ENCODE results near the gene SIPA1L2.

The SIPA1L2 gene

DNA sequence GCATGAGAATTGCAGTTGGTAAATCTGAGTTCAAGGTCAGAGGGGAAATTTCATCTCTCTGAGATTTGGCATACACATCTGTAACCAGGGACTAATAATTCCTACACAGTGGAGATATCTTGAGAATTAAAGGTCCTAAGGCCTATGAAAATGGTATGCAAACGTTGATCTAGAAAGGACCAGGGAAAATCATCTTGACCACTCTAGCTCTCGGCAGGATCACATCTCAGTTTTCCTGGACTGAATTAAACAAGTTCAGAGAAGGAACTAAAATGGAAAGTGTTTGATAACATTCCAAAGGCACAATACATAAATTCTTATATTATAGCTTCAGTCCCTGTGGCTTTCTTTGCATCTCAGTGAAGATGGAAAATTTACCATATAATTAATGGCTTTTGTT lies 28.5 kb upstream of the SIPA1L2 start:
- CTCF ChIA-PET: no interaction called here
- DNase-seq (ENCODE audit: extremely low spot score): no peak
- POLR2A ChIA-PET: no interaction called here
- TF ChIP-seq HDGF (IDR thresholded peaks at IDR 0.05; ENCODE audit: borderline replicate concordance) (no peak), FOXA1 (IDR thresholded peaks at IDR 0.05) (no peak), TARDBP (IDR thresholded peaks at IDR 0.05) (no peak), ARNT (IDR thresholded peaks at IDR 0.05) (no peak), LEF1 (IDR thresholded peaks at IDR 0.05; ENCODE audit: borderline replicate concordance) (no peak), ELF4 (IDR thresholded peaks at IDR 0.05) (no peak), BHLHE40 (IDR thresholded peaks at IDR 0.05; ENCODE audit: borderline replicate concordance) (no peak), FOXK2 (IDR thresholded peaks at IDR 0.05) (no peak), NFRKB (IDR thresholded peaks at IDR 0.05) (no peak), FOXM1 (IDR thresholded peaks at IDR 0.05; ENCODE audit: borderline replicate concordance) (no peak), SP1 (IDR thresholded peaks at IDR 0.05) (no peak), L3MBTL2 (conservative IDR thresholded peaks at IDR 0.05) (no peak)
- TF ChIP-seq, protein P1, sequence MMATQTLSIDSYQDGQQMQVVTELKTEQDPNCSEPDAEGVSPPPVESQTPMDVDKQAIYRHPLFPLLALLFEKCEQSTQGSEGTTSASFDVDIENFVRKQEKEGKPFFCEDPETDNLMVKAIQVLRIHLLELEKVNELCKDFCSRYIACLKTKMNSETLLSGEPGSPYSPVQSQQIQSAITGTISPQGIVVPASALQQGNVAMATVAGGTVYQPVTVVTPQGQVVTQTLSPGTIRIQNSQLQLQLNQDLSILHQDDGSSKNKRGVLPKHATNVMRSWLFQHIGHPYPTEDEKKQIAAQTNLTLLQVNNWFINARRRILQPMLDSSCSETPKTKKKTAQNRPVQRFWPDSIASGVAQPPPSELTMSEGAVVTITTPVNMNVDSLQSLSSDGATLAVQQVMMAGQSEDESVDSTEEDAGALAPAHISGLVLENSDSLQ (IDR thresholded peaks at IDR 0.05): no peak

DNA sequence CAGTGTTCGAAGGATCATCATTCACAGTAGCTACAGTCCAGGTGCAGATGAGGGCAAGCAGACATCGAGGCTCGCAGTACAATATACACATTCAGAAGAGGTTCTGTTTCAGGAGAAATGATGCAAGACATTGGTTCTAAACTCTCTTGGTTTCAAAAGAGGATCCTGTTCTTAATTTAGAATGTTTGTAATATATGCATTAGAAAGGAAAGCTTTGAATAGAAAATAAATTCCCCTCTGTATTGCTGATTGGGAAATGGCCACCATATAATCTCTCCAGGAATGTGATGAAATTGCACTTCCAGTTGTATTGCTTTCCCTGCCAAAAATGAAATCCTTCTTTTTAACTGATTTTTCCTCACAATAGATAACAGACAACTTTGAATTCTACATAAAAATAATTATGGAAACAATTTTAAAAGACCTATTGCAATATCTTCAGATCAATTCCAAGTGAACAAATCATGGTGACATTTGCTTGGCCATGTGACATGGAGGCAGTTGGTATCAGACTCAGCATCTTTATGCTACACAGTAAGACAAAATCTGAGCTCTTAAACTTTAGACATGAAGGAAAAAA lies 27.6 kb upstream of the SIPA1L2 start:
- CTCF ChIA-PET: no interaction called here
- DNase-seq (ENCODE audit: extremely low spot score): no peak
- TF ChIP-seq ELF4 (IDR thresholded peaks at IDR 0.05) (no peak), FOXK2 (IDR thresholded peaks at IDR 0.05) (no peak), LEF1 (IDR thresholded peaks at IDR 0.05; ENCODE audit: borderline replicate concordance) (no peak), ARNT (IDR thresholded peaks at IDR 0.05) (no peak), L3MBTL2 (conservative IDR thresholded peaks at IDR 0.05) (no peak), TARDBP (IDR thresholded peaks at IDR 0.05) (no peak), SUZ12 (IDR thresholded peaks at IDR 0.05) (no peak), SP1 (IDR thresholded peaks at IDR 0.05) (no peak), NFRKB (IDR thresholded peaks at IDR 0.05) (no peak), FOXA1 (IDR thresholded peaks at IDR 0.05) (no peak)
- TF ChIP-seq, protein P1 (IDR thresholded peaks at IDR 0.05): no peak
- POLR2A ChIA-PET: no interaction called here

DNA sequence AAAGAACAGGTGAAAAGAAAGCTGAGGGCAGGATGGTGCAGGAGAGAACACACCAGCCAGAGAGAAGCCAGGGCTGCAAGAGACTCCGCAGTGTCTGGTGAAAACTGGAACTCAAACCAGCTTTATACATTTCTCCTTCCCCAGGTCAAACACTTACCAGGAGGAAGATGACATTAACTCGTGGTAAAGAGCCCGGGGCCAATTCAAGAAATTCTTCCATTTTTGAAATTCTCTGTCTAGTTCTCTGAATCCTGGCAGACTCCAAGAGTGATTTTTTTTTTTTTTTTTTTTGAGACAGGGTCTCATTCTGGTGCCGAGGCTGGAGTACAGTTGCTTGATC lies 25.8 kb upstream of the SIPA1L2 start:
- TF ChIP-seq CTBP1 (IDR thresholded peaks at IDR 0.05; ENCODE audit: borderline replicate concordance): no peak
- no peak for TF ChIP-seq BHLHE40 (IDR thresholded peaks at IDR 0.05; ENCODE audit: borderline replicate concordance)
- no peak for TF ChIP-seq NFRKB (IDR thresholded peaks at IDR 0.05)
- TF ChIP-seq TARDBP (IDR thresholded peaks at IDR 0.05): no peak
- no peak for TF ChIP-seq ARNT (IDR thresholded peaks at IDR 0.05)
- TF ChIP-seq, protein P1 (IDR thresholded peaks at IDR 0.05): no peak
- no peak for TF ChIP-seq LEF1 (IDR thresholded peaks at IDR 0.05; ENCODE audit: borderline replicate concordance)
- no peak for TF ChIP-seq FOXK2 (IDR thresholded peaks at IDR 0.05)
- TF ChIP-seq SP1 (IDR thresholded peaks at IDR 0.05): no peak
- no peak for TF ChIP-seq HDGF (IDR thresholded peaks at IDR 0.05; ENCODE audit: borderline replicate concordance)
- TF ChIP-seq FOXM1 (IDR thresholded peaks at IDR 0.05; ENCODE audit: borderline replicate concordance): no peak
- no peak for TF ChIP-seq ZNF384 (IDR thresholded peaks at IDR 0.05)
- TF ChIP-seq FOXA1 (IDR thresholded peaks at IDR 0.05): no peak
- no peak for TF ChIP-seq ELF4 (IDR thresholded peaks at IDR 0.05)
- no peak for TF ChIP-seq L3MBTL2 (conservative IDR thresholded peaks at IDR 0.05)
- POLR2A ChIA-PET: no interaction called here
- CTCF ChIA-PET: no interaction called here
- DNase-seq (ENCODE audit: extremely low spot score): no peak

DNA sequence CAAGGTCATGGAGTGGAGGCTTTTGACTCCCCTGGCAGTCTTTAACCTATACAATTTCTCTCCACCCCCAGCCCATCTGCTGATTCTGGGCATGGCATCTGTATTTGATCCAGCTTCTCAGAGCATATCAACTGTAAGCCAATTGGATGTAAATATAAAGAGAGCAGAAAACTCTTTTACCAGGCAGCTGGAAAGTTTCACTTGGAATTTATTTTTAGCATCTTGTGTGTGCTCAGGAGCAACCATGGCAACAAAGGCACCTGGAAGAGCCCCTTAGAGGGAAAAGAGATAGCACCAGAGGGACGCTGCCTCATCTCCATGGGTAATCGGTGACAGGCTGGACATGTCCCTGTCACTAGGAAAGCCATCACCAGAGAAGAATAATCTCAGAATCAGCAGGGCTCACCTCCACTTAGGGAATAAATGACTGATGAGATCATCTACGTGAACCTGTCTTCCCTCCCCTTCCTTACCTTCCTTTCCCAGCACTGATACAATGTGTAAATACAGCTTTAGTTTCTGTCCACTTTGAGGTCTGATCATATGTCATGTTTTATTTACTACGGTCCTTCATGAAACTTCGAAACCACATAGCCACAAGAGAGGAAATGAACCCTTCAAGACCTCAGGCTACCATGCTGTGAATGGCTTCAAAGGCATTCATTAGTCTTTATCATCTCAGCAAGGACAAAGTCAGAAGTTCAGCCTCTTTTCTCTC lies 25.3 kb upstream of the SIPA1L2 start:
- no peak for TF ChIP-seq LEF1 (IDR thresholded peaks at IDR 0.05; ENCODE audit: borderline replicate concordance)
- TF ChIP-seq ELF4 (IDR thresholded peaks at IDR 0.05): no peak
- DNase-seq (ENCODE audit: extremely low spot score): no peak
- ChIA-PET CTCF (no interaction called here), POLR2A (no interaction called here)

DNA sequence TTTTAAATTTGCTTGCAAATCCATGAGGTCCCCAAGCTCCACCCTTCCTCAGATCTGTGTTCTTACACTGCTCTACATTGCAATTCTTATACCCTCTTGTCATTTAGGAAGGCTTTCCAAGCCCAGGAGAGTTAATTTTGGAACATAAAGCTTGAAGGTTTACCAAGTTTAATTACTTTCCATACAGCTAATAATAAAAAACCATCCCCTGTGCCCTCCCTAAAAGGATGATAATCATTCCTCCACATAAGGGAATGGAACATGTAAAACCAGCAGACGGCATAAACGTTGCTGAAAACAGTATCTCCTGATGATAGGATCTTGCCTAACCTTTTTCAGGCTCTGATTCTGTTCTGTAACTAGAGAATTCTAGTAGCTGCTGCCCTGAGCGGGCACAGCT lies 23.9 kb upstream of the SIPA1L2 start:
- DNase-seq (ENCODE audit: extremely low spot score): no peak
- no peak for TF ChIP-seq FOXK2 (IDR thresholded peaks at IDR 0.05)
- TF ChIP-seq FOXM1 (IDR thresholded peaks at IDR 0.05; ENCODE audit: borderline replicate concordance): no peak
- ChIA-PET POLR2A (no interaction called here), CTCF (interaction anchor here (0.6 kb wide), 1 partner anchor 311 kb away, joined by 3 read pairs; no protein-coding TSS in a partner anchor)

DNA sequence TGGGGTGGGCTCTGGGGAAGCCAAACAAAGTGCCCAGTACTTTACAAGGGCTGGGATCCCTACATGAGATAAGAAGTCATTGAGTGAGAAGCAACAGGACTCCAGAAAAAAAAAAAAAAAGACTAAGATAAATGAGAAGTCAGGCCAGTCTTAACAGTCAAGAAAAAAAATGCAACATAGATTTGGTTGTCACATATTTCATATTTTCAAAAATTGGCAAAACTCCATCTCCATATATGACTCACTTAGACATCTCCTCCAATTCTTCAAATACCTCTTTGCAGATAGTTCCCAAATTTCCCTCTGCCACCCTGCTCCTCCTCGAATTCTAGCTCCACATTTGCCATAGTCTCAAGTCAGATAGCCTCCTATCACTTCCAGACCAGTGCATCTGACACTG lies 20.9 kb upstream of the SIPA1L2 start:
- TF ChIP-seq, protein P1 (IDR thresholded peaks at IDR 0.05): no peak
- TF ChIP-seq SUZ12 (IDR thresholded peaks at IDR 0.05): no peak
- TF ChIP-seq HDGF (IDR thresholded peaks at IDR 0.05; ENCODE audit: borderline replicate concordance): no peak
- no peak for TF ChIP-seq SP1 (IDR thresholded peaks at IDR 0.05)
- TF ChIP-seq ELF4 (IDR thresholded peaks at IDR 0.05): no peak
- no peak for TF ChIP-seq LEF1 (IDR thresholded peaks at IDR 0.05; ENCODE audit: borderline replicate concordance)
- TF ChIP-seq BHLHE40 (IDR thresholded peaks at IDR 0.05; ENCODE audit: borderline replicate concordance): no peak
- TF ChIP-seq L3MBTL2 (conservative IDR thresholded peaks at IDR 0.05): no peak
- no peak for TF ChIP-seq FOXK2 (IDR thresholded peaks at IDR 0.05)
- TF ChIP-seq FOXM1 (IDR thresholded peaks at IDR 0.05; ENCODE audit: borderline replicate concordance): no peak
- TF ChIP-seq FOXA1 (IDR thresholded peaks at IDR 0.05): no peak
- no peak for TF ChIP-seq CTBP1 (IDR thresholded peaks at IDR 0.05; ENCODE audit: borderline replicate concordance)
- TF ChIP-seq ZNF384 (IDR thresholded peaks at IDR 0.05): no peak
- TF ChIP-seq ARNT (IDR thresholded peaks at IDR 0.05): no peak
- TF ChIP-seq NFRKB (IDR thresholded peaks at IDR 0.05): no peak
- no peak for TF ChIP-seq TARDBP (IDR thresholded peaks at IDR 0.05)
- ChIA-PET CTCF (no interaction called here), POLR2A (no interaction called here)
- DNase-seq (ENCODE audit: extremely low spot score): no peak

Measured in HEK293T (cell line).